ENCODE results near the gene CNTN2.

CNTN2 gene

GRCh38 chr1:205042911-205043806 lies at the start of gene CNTN2:
Gene CNTN2, plus strand, starts transcription at chr1:205043212. Its CDS starts 9,974 bp downstream, at chr1:205053186.
- no peak for DNase-seq (ENCODE audit: low read depth)

- DNase-seq (ENCODE audit: low read depth): no peak
Observed at GRCh38 chr1:204994086-204994862, 48.7 kb upstream of the CNTN2 start.

GRCh38 chr1:204996981-204997380 lies 46.0 kb upstream of the CNTN2 start:
- no peak for DNase-seq (ENCODE audit: low read depth)

- DNase-seq (ENCODE audit: low read depth): no peak
Observed at GRCh38 chr1:204997591-204998355, 45.2 kb upstream of the CNTN2 start.

- no peak for DNase-seq (ENCODE audit: low read depth)
Observed at GRCh38 chr1:205001162-205001561, 41.9 kb upstream of the CNTN2 start.

- no peak for DNase-seq (ENCODE audit: low read depth)
Observed at GRCh38 chr1:205002705-205003104, 40.3 kb upstream of the CNTN2 start.

- DNase-seq (ENCODE audit: low read depth): no peak
Observed at GRCh38 chr1:205003358-205004131, 39.5 kb upstream of the CNTN2 start.

GRCh38 chr1:205004351-205004750 lies 38.7 kb upstream of the CNTN2 start:
- no peak for DNase-seq (ENCODE audit: low read depth)

GRCh38 chr1:205008896-205009295 lies 34.1 kb upstream of the CNTN2 start:
- DNase-seq (ENCODE audit: low read depth): no peak

- no peak for DNase-seq (ENCODE audit: low read depth)
Observed at GRCh38 chr1:205009670-205010069, 33.3 kb upstream of the CNTN2 start.

- DNase-seq (ENCODE audit: low read depth): no peak
Observed at GRCh38 chr1:205012391-205013140, 30.4 kb upstream of the CNTN2 start.

GRCh38 chr1:205013683-205014367 lies 29.2 kb upstream of the CNTN2 start:
- no peak for DNase-seq (ENCODE audit: low read depth)

- DNase-seq (ENCODE audit: low read depth): no peak
Observed at GRCh38 chr1:205014783-205015182, 28.2 kb upstream of the CNTN2 start.

GRCh38 chr1:205015241-205015640 lies 27.8 kb upstream of the CNTN2 start:
- DNase-seq (ENCODE audit: low read depth): no peak

GRCh38 chr1:205016075-205016474 lies 26.9 kb upstream of the CNTN2 start:
- no peak for DNase-seq (ENCODE audit: low read depth)

- DNase-seq (ENCODE audit: low read depth): no peak
Observed at GRCh38 chr1:205016584-205016983, 26.4 kb upstream of the CNTN2 start.

- DNase-seq (ENCODE audit: low read depth): no peak
Observed at GRCh38 chr1:205017001-205017400, 26.0 kb upstream of the CNTN2 start.

GRCh38 chr1:205017766-205018165 lies 25.2 kb upstream of the CNTN2 start:
- DNase-seq (ENCODE audit: low read depth): no peak

- DNase-seq (ENCODE audit: low read depth): no peak
Observed at GRCh38 chr1:205018381-205018780, 24.6 kb upstream of the CNTN2 start.

- no peak for DNase-seq (ENCODE audit: low read depth)
Observed at GRCh38 chr1:205020466-205020865, 22.5 kb upstream of the CNTN2 start.

Data from HS-27A (cell line).